ENCODE measurements around the gene SERPIND1.

DNA sequence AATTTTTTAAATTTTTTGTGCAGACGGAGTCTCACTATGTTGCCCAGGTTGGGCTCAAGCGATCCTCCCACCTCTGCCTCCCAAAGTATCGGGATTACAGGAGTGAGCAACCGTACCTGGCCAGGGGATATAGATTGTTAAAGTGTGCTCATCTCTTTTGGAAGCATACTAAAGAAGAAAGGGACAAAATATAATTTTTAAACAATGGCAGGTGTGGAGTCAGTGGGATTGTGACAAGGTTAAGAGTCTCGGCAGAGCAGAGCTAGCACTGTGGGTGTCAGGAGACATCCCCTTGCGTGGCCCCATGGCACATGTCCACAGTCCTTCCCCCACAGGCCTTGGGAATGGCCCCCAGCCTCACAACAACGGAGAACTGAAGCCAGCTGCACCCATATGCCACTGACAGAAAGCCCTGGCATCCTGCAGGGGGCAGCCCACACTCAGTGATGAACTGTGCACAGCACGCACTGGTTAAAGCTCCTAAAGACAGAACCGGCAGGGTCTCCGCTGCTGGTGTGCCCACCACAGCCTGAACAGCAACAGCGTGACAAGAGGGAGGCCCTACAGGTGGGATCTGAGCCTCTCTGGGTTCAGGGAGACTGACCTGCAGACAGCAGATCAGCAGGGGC lies 29.9 kb downstream of the SERPIND1 start:
- TF ChIP-seq POLR2A (IDR thresholded peaks at IDR 0.05; ENCODE audit: extremely low read depth, insufficient read length) = no peak
- TF ChIP-seq, protein P1, sequence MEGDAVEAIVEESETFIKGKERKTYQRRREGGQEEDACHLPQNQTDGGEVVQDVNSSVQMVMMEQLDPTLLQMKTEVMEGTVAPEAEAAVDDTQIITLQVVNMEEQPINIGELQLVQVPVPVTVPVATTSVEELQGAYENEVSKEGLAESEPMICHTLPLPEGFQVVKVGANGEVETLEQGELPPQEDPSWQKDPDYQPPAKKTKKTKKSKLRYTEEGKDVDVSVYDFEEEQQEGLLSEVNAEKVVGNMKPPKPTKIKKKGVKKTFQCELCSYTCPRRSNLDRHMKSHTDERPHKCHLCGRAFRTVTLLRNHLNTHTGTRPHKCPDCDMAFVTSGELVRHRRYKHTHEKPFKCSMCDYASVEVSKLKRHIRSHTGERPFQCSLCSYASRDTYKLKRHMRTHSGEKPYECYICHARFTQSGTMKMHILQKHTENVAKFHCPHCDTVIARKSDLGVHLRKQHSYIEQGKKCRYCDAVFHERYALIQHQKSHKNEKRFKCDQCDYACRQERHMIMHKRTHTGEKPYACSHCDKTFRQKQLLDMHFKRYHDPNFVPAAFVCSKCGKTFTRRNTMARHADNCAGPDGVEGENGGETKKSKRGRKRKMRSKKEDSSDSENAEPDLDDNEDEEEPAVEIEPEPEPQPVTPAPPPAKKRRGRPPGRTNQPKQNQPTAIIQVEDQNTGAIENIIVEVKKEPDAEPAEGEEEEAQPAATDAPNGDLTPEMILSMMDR (IDR thresholded peaks at IDR 0.05; ENCODE audit: low read depth, low read length) = peak; percentile 70
- TF ChIP-seq, protein P2, sequence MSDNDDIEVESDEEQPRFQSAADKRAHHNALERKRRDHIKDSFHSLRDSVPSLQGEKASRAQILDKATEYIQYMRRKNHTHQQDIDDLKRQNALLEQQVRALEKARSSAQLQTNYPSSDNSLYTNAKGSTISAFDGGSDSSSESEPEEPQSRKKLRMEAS (IDR thresholded peaks at IDR 0.05; ENCODE audit: low read depth, low read length) = no peak

Measured in NB4 (cell line).